Epithelial cell of prostate (primary cell): ENCODE results near the gene JSRP1.

ENCODE experiments used
- DNase-seq: peaks from one replicate; pipeline ENCODE4 v3.0.0-alpha.2; 2011; ENCODE audit warnings: low read depth, low spot score
- H3K27ac ChIP-seq: fragments of 450-650 bp; 2 replicates; pipeline ENCODE4 v1.5.1; 2017; ENCODE audit warnings: mild to moderate bottlenecking

Gene JSRP1, protein sequence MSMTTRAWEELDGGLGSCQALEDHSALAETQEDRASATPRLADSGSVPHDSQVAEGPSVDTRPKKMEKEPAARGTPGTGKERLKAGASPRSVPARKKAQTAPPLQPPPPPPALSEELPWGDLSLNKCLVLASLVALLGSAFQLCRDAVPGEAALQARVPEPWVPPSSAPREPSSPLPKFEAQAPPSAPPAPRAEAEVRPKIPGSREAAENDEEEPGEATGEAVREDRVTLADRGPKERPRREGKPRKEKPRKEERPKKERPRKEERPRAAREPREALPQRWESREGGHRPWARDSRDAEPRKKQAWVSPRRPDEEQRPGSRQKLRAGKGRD

GRCh38 chr19:2255982-2256685 is at the start of gene JSRP1:
Gene JSRP1 (minus strand): TSS chr19:2256417. CDS start chr19:2255314, 1,103 bp downstream.
- no peak for DNase-seq
- no peak within 1 kb of the TSS for H3K27ac ChIP-seq

DNA sequence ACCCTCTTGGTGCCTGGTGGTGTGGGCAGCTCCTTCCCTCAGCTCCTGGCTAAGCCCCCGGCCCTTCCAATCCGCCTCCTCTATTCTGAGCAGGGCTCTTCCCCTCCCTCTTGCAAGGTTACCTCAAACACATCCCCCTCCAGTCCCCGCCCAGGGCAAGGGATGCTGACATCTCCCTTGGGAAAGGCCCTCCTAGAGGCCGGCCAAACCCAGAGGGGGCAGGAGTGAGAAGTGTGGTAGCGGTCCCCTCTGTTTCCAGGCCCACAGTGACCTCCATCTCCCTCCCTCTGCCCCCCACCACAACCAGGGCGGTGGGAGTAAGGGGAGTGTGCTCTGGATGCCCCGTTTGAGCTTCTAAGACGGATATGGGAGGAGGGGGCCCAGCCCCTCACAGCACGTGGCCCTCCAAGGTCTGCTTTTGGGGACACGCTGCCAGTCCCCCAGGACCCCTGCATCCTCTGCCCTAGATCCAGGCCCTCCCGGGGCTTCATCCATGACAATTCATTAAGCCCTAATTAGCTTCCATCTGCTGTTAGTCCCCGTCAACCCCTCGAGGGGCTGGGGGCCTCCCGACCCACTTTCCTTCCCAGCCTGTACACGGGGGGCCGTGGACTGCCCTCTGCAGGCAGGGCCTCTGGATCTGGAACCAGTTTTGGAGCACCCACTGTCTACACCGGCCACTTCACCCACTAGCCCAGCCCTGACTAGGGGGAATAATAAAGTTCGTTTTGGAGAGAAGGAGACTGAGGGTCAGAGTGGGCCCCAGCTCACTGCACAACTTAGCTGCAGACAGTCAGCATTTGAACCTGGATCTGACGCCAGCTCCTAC is 49.4 kb upstream of the JSRP1 start:
- no peak overlapping the region for H3K27ac ChIP-seq
- DNase-seq, result no peak

DNA sequence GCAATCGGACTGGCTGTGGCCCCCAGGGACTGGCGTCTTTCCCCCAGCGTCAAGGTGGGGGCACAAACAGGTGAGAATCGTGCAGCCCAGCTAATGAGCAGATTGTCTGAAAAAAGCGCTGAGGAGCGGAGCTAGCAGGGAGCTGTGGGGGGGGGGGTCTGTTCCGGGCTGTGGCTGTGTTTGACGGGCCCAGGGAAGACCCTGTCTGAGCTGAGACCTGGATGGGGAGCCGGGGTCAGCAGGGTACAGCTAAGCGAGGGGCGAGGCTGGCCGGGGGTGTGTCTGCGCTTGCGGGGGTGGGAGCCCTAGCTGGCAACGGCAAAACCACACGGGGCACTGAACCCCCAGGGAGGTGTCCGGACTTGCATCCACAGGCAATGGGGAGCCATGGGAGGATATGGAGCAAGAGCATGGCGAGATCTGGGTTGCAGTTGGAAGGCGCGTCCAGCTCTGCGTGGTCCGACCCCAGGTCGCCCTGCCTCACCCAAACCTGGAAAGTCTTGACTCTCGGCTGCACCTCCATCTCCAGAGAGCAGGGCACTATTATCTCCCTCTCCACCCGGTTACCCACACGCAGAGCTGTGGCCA is 47.1 kb upstream of the JSRP1 start:
- DNase-seq, result no peak

GRCh38 chr19:2302319-2303210 is 46.3 kb upstream of the JSRP1 start:
- H3K27ac ChIP-seq, result no peak overlapping the region
- DNase-seq, result no peak

More for the DNA sequence above, 47.1 kb upstream of the JSRP1 start:
- H3K27ac ChIP-seq, result no peak overlapping the region

DNA sequence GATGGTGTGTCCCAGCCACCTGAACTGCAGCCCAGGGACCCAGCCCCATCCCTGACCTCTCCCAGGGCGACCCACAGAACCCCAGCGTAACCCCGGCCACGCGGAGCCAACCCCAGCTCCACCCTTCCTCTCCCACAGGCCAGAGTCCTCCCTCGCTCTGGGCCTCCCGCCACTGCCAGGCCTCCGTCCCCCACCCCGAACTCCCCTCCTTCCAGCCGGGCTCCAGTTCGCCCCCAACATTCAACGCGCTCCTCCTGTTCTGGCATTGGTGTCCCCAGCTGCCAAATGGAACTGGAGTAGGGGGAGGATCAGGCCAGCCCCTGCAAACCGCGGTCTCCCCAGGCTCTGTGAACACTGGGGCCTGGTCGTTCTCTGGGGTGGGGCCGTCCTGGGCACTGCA is 44.3 kb upstream of the JSRP1 start:
- H3K27ac ChIP-seq, result no peak overlapping the region
- no peak for DNase-seq

- no peak overlapping the region for H3K27ac ChIP-seq
Observed at GRCh38 chr19:2296141-2296540, 39.9 kb upstream of the JSRP1 start.

GRCh38 chr19:2294687-2295335 is 38.6 kb upstream of the JSRP1 start:
- DNase-seq, result no peak
- H3K27ac ChIP-seq, result no peak overlapping the region

More at GRCh38 chr19:2296141-2296540, 39.9 kb upstream of the JSRP1 start:
- DNase-seq, result no peak

- no peak overlapping the region for H3K27ac ChIP-seq
- no peak for DNase-seq
Observed at GRCh38 chr19:2291185-2291751, 35.1 kb upstream of the JSRP1 start.

- no peak overlapping the region for H3K27ac ChIP-seq
Observed at GRCh38 chr19:2290441-2291184, 34.4 kb upstream of the JSRP1 start.

DNA sequence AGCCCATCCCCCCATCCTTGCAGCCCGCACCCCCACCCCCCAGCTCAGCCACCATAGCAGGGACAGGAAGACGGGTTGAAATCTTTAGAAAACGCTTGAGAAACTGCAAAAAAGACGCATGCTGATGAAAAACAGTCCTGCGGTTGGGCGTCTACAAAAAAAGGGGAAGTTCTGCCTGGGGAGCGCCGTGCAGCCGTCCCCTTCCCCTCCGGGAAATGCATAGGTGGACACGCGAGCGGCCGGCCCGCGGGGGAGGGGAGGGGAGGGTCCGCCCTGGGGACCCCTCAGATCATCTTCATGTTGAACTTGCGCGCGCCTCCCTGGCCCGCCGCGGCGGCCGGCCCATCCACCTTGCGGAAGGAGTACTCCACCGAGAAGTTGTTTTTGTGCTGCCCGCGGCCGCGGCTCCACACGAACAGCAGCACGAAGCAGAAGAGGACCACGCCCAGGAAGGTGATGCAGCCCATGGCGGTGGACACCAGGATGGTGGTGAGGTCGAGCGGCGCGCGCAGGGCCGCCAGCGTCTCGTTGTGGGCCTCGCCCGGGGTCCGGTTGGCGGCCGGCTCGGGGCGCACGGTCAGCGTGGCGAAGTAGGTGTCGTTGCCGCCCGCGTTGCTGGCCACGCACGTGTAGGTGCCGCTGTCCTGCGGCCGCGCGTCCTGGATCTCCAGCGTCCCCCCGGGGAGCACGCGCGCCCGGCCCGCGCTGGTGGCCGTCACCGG is 33.7 kb upstream of the JSRP1 start:
- DNase-seq, result no peak

More at GRCh38 chr19:2290441-2291184, 34.4 kb upstream of the JSRP1 start:
- DNase-seq, result no peak

DNA sequence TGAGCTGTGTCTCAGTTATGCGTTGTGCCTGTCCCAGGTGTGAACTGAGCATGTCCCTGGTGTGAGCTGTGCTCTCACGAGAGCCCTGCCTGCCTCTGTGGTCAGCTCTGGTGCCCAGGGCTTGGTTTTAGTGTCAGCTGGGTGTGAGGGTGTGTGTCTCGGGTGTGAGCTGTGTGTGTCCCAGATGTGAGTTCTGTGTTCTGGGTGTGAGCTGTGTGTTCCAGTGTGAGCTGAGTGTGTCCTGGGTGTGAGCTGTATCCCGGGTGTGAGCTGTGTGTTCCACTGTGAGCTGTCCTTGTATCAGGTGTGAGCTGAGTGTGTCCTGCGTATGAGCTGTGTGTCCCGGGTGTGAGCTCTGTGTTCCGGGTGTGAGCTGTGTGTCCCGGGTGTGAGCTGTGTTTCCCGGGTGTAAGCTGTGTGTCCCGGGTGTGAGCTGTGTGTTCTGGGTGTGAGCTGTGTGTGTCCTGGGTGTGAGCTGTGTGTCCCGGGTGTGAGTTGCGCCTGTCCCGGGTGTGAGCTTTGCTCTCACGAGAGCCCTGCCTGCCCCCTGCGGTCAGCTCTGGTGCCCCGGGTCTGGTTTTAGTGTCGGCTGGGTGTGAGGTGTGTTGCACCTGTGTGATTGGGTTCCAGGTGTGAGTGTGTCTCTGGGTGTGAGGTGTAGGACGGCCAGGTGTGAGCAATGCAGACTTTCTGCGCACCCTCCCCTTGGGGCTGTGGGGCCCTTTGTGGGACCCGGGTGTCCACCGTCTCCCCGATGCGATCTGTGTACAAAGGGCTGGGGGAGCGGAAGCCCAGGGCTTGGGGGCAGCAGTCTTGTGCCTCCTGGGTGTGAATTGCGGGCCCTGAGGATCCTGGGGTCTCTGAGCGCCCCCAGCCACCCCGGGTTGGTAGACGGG is 32.8 kb upstream of the JSRP1 start:
- H3K27ac ChIP-seq, result no peak overlapping the region
- no peak for DNase-seq

More for the DNA sequence above, 33.7 kb upstream of the JSRP1 start:
- H3K27ac ChIP-seq, result no peak overlapping the region

DNA sequence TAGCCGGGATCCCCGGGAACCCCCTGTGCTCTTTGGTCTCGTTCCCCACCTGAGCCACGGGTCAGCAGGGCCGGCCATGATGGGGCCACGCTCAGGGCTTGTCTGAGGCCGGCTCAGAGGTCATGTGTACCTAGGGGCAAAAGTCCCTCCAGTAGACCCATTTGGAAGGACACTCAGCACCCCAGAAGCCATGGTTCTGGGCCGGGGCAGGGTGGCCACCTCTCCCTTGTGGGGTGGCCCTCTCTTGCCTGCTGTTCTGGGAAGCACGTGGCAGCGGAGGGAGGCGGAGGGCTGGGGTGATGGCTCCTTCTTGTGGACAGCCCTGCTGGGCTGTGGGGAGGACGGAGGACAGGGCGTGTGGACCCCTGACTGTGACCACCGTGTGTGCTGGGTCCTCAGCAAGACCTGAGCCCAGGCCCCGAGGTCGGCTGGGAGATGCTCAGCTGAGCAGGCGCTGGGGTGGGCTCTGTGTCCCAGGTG is 32.2 kb upstream of the JSRP1 start:
- no peak for DNase-seq
- H3K27ac ChIP-seq, result no peak overlapping the region

DNA sequence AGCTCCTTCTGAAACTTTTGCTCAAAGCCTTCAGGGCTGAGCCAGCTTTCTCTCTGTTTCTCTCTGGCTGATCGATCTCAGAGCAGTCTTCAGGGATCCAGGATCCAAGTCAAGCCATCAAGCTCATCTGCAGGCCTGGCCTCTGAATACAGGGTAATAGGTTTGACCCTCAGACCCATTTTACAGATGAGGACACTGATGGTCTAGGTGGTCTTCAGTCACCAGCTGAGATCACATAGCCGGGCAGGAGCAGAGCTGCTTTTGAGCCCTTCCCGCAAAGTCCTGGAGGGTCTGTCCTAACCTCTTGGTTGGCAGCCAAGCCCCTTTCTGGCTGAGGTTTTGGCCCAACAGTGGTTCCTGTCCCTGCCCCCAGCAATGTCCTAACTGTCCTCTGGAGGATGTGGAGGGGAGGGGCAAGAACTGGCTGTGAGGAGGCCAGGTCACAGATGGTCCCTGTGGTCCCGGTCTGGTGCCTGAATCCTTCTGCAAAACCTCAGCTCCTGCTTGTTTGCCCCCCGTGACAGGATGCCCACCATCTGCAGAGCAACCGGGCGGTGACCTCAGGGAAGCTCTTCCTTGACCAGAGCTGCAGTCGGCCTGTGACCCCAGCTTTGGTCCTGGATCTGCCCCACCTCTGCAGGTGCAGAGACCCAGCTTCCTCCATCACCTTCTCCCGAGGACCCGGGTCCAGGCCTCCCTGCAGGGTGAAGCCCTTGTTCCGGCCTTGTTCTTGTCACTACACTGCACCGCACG is 31.5 kb upstream of the JSRP1 start:
- no peak for DNase-seq
- no peak overlapping the region for H3K27ac ChIP-seq

DNA sequence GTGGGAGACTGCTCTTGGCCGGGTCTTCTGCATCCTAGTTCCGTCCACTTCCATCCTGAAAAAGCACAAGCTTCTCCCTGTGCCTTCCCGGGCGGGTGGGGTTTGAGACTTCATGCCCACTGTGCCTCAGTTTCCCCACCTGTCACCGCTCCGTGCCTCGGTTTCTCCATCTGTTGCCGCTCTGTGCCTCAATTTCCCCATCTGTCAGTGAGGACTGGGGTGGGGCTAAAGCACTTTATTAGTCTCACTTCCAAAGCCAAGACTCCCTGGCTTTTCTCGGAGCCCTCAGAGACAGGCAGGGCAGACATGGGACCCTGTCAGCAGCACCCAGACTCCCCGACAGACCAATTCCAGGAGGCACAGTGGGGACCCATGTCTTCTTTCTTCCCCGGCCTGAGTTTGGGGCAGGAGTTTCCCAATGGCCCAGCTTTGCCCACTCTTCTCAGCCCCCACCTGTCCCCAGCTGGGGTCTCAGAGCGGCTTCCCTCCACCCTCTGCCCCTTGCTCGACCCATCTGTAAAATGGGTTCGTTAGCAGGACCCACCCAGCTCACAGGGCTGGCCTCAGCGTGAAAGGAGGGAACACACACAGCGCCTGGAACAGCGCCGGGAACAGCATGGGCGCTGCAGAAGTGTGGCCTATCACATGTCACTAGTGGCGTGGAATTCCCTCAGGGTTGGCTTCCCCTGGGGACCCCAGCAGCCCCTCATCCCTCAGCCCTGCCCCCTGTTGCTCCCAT is 30.4 kb upstream of the JSRP1 start:
- no peak for DNase-seq
- no peak overlapping the region for H3K27ac ChIP-seq
